Neural progenitor cell (in vitro differentiated cells): ENCODE data around the gene NFKB1.

Source experiments
- CTCF ChIP-seq: fragments of 200-600 bp; sonication (generic); IDR thresholded peaks from 2 replicates; pipeline ENCODE4 v1.5.1; 2017; ENCODE audit warnings: antibody characterized with exemption, mild to moderate bottlenecking
- EZH2phosphoT487 ChIP-seq: fragments of 200-600 bp; sonication (generic); IDR thresholded peaks from 2 replicates; pipeline ENCODE4 v1.6.1; 2017; ENCODE audit warnings: antibody characterized with exemption

DNA sequence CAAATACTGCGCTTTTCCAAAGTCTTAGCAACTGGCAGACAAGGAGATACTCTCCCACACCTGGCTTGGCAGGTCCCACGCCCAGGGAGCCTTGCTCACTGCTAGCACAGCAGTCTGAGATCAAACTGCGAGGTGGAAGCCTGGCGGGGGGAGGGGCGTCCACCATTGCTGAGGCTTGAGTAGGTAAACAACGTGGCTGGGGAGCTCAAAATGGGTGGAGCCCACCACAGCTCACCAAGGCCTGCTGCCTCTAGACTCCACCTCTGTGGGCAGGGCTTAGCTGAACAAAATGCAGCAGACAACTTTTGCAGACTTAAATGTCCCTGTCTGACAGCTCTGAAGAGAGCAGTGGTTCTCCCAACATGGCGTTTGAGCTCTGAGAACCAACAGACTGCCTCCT, 23.0 kb upstream of the NFKB1 start:
- TF ChIP-seq CTCF (no peak), EZH2phosphoT487 (no peak)
